Activated B cell treated with CpG ODN at 0.5 μM for 24 hours (primary cell): ENCODE measurements around the gene MYO10. TPM values are rescaled to one million over a fixed set of nuclear protein-coding genes. Genes with fewer than 3 reads are reported as not detected.

Experiments
- ATAC-seq: fragments of 200-7000 bp; cut with Tn5 transposase; one replicate; pipeline ENCODE4 v1.10.0; 2021; ENCODE audit warnings: low read depth, mild to moderate bottlenecking, moderate library complexity
- CTCF ChIA-PET: fragments of 350-600 bp; sonication (Branson Sonifier 250); formaldehyde crosslinking; loops from one replicate; lab custom pipeline; 2021; ENCODE audit warnings: antibody characterized with exemption; lab: Charles Lee
- POLR2A ChIA-PET: fragments of 350-600 bp; sonication (Branson Sonifier 250); formaldehyde crosslinking; loops from one replicate; lab custom pipeline; 2021; ENCODE audit warnings: antibody characterized with exemption; lab: Charles Lee
- DNase-seq: peaks from one replicate; pipeline ENCODE4 v3.0.0; 2022
- H3K27ac Mint-ChIP-seq: one replicate; pipeline ENCODE4 v1.8.0; 2020; ENCODE audit warnings: mixed read lengths
- H3K27me3 Mint-ChIP-seq: one replicate; pipeline ENCODE4 v1.8.0; 2021; ENCODE audit warnings: mixed read lengths
- H3K36me3 Mint-ChIP-seq: one replicate; pipeline ENCODE4 v1.8.0; 2021; ENCODE audit warnings: low read depth, mixed read lengths
- H3K4me1 Mint-ChIP-seq: one replicate; pipeline ENCODE4 v1.8.0; 2021; ENCODE audit warnings: mixed read lengths
- H3K4me3 Mint-ChIP-seq: one replicate; pipeline ENCODE4 v1.8.0; 2020; ENCODE audit warnings: mild to moderate bottlenecking, mixed read lengths
- H3K9me3 Mint-ChIP-seq: one replicate; pipeline ENCODE4 v1.8.0; 2020; ENCODE audit warnings: mixed read lengths
- intact Hi-C: fragments of 100-400 bp; cut with micrococcal nuclease; formaldehyde crosslinking; loops from one replicate; pipeline ENCODE4 v1.15.1; 2024
- total RNA-seq: library from RNA; stranded (reverse); gene quantifications from 2 replicates; pipeline ENCODE4 v1.2.3, GENCODE V29; 2022
- TF ChIP-seq, protein P1 (sequence below): fragments of 200-600 bp; IDR thresholded peaks from one replicate; pipeline ENCODE4 v1.8.0; 2022; ENCODE audit warnings: antibody characterized with exemption, mild to moderate bottlenecking

MYO10 gene
- total RNA-seq, 1 donor from 2014 or later, result 0.13 TPM

DNA sequence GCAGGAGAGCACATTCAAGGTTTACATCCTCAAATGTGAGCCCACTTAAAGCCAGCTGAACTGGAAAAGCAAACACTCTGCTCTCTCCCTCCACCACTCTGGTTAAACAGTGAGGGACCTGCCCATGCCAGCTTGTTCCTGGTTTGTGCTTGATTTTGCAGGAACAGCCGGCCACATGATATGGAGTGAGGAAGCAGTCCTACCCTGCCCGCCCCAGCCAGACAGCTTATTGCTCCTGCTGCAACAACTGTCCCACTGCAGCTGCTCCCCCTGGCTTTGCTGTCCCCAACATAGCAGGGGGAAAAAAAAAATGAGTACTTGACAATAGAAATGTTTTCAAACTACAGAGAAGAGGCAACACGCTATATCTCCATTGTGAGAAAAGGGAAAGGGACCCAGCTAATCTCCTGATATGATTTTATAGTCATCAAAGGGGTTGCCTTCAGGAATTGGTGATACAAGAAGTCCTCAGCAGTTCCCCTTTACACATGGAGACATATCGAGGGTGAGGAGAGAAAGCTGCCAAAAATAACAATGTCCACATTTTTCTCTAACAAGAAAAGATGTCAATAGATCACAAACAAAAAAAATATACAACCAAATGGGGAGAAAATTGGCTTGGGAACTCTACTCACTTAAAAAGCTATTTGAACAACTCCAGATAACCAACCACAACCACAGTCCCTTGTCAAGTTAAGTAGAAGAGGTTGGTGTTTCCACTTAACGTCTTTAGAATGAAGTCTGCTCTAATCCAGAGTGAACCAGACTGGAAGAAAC is 4.6 kb downstream of the MYO10 start:
- no peaks in the 10 kb centered on the region for H3K36me3 Mint-ChIP-seq
- H3K4me3 Mint-ChIP-seq, result no peak overlapping the region
- CTCF ChIA-PET, result no interaction called here
- intact Hi-C loops, result loop anchor here (5.0 to 10.0 kb wide), 3 partner anchors 203 to 1381 kb away; no protein-coding TSS in a partner anchor
- DNase-seq (no peak), ATAC-seq (no peak)
- POLR2A ChIA-PET, result no interaction called here
- H3K27me3 Mint-ChIP-seq, result peaks cover 51% of the 10 kb centered on the region
- no peaks in the 10 kb centered on the region for H3K9me3 Mint-ChIP-seq
- TF ChIP-seq, protein P1, sequence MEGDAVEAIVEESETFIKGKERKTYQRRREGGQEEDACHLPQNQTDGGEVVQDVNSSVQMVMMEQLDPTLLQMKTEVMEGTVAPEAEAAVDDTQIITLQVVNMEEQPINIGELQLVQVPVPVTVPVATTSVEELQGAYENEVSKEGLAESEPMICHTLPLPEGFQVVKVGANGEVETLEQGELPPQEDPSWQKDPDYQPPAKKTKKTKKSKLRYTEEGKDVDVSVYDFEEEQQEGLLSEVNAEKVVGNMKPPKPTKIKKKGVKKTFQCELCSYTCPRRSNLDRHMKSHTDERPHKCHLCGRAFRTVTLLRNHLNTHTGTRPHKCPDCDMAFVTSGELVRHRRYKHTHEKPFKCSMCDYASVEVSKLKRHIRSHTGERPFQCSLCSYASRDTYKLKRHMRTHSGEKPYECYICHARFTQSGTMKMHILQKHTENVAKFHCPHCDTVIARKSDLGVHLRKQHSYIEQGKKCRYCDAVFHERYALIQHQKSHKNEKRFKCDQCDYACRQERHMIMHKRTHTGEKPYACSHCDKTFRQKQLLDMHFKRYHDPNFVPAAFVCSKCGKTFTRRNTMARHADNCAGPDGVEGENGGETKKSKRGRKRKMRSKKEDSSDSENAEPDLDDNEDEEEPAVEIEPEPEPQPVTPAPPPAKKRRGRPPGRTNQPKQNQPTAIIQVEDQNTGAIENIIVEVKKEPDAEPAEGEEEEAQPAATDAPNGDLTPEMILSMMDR, result no peak
- peaks cover 16% of the 10 kb centered on the region for H3K4me1 Mint-ChIP-seq
- no peak overlapping the region for H3K27ac Mint-ChIP-seq

DNA sequence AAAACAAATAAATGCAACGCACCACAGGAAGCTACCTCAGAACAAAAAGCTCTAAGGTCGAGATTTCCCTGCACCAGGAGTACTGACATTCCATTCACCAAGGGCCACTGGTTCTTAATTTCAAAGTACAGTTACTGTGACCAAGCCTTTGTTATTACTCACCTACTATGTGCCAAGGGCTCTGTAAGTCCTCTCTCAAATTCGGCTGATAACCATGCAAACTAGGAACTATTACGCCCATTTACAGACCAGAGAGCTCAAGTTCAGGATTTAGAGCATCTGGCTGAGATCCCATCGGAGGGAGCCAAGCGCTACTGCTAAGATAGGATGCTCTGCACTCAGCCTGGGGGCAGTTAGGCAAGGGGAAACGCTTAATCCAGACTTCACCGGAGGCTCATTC is 5.6 kb downstream of the MYO10 start:
- DNase-seq, result no peak
- ATAC-seq, result no peak
- intact Hi-C loops, result loop anchor here (5.0 to 10.0 kb wide), 3 partner anchors 204 to 1382 kb away; no protein-coding TSS in a partner anchor
- POLR2A ChIA-PET, result no interaction called here
- Mint-ChIP-seq H3K9me3 (no peaks in the 10 kb centered on the region), H3K36me3 (no peaks in the 10 kb centered on the region), H3K27ac (no peak overlapping the region), H3K4me3 (no peak overlapping the region), H3K27me3 (peaks cover 48% of the 10 kb centered on the region), H3K4me1 (peaks cover 10% of the 10 kb centered on the region)
- TF ChIP-seq, protein P1, result no peak
- CTCF ChIA-PET, result no interaction called here

DNA sequence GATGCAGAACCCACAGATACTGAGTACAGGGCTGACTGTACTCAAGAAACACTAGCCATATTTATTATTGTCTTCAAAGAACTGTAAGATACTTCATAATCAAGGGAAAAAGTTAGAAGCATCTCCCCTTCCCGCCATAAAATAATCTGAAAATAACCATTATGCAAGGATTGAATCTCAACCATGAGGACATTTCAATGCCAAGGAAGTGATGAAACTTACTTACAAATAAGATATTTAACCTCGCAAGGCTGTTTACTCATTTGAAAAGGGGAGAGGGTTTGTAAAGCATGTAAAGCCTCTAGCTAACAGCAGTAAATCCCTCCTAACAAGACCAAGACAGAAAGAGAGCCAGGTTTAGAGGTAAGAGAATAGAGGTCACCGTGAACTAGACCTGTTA is 6.3 kb downstream of the MYO10 start:
- Mint-ChIP-seq H3K9me3 (no peaks in the 10 kb centered on the region), H3K36me3 (no peaks in the 10 kb centered on the region), H3K4me1 (peaks cover 4% of the 10 kb centered on the region), H3K4me3 (no peak overlapping the region), H3K27ac (no peak overlapping the region), H3K27me3 (peaks cover 44% of the 10 kb centered on the region)
- intact Hi-C loops, result loop anchor here (5.0 to 10.0 kb wide), 3 partner anchors 205 to 1382 kb away; no protein-coding TSS in a partner anchor
- DNase-seq, result no peak
- no peak for ATAC-seq
- TF ChIP-seq, protein P1, result no peak
- ChIA-PET POLR2A (no interaction called here), CTCF (no interaction called here)

DNA sequence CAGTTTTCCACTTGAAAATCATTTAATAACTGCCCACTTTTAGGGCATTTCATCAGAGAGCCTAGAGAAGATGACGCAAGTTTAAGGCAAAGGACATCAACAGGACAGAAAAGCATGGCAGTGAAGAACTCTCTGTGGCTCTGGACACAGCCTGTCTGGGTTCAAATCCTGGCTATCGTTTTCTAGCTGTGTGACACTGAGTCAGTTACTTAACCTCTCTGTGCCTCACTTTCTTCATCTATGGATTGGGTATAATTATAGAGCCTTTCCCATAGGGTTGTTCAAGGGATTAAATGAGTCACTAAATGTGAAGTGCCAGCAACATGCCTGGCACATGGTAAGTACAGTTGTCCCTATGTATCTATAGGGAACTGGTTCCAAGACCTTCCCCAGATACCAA is 6.7 kb downstream of the MYO10 start:
- CTCF ChIA-PET, result no interaction called here
- intact Hi-C loops, result no loop called here
- H3K27me3 Mint-ChIP-seq, result peaks cover 40% of the 10 kb centered on the region
- no peaks in the 10 kb centered on the region for H3K4me1 Mint-ChIP-seq
- DNase-seq (no peak), ATAC-seq (no peak)
- no peak overlapping the region for H3K4me3 Mint-ChIP-seq
- POLR2A ChIA-PET, result no interaction called here
- no peaks in the 10 kb centered on the region for H3K36me3 Mint-ChIP-seq
- H3K9me3 Mint-ChIP-seq, result no peaks in the 10 kb centered on the region
- no peak overlapping the region for H3K27ac Mint-ChIP-seq
- TF ChIP-seq, protein P1, result no peak

DNA sequence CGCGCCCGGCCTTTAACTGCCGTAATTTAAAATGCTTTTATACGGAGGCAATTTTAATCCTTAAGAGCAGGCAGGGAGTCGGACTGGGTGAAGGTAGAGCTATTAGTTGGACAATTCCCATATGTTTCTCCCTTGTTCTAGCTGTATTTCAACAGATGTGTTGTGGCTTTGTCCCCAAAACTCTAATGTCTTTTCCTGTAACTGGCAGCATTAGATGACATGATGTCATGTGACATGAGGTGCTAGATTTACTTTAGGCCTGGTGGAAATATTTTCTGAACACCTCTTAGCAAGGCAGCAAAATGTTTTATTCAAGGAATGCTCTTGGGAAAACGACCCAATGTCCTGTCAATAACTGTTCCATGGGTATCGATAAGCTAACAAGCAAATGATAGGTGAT is 8.5 kb downstream of the MYO10 start:
- ChIA-PET POLR2A (no interaction called here), CTCF (no interaction called here)
- no peaks in the 10 kb centered on the region for H3K9me3 Mint-ChIP-seq
- intact Hi-C loops, result no loop called here
- TF ChIP-seq, protein P1, result no peak
- H3K4me3 Mint-ChIP-seq, result no peak overlapping the region
- H3K27ac Mint-ChIP-seq, result no peak overlapping the region
- DNase-seq, result no peak
- ATAC-seq, result no peak
- H3K36me3 Mint-ChIP-seq, result no peaks in the 10 kb centered on the region
- H3K27me3 Mint-ChIP-seq, result peaks cover 25% of the 10 kb centered on the region
- no peaks in the 10 kb centered on the region for H3K4me1 Mint-ChIP-seq
